ENCODE data around the gene BMPR1A.
"Not testable (repeated sequence)": the region's sequence is repeated elsewhere in the genome, so short reads cannot be mapped to it uniquely, and the experiment has no call there.

The BMPR1A gene

GRCh38 chr10:86944471-86944870, 188.1 kb downstream of the BMPR1A start:
- DNase-seq, result no peak

DNA sequence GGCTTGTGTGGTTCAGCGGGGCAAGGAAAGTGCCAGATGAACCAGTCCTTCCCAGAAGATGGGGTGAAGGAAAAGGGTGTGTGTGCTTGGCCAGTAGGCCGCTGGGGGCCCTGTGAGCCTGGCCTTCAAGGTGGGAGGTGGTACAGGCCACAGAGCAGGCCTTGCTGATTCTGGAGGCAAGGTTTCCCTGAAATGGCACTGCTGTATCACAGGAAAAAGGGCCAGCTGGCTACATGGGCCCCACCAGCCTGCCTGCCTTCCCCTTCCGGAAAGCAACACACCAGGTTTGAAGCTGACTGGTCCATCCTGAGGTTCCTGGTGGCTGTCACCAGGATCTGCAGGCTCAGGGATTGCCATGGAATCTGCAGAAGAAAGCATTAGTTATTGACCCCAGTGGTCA, 188.5 kb downstream of the BMPR1A start:
- DNase-seq, result no peak

GRCh38 chr10:86945361-86946212, 189.2 kb downstream of the BMPR1A start:
- DNase-seq, result no peak

DNA sequence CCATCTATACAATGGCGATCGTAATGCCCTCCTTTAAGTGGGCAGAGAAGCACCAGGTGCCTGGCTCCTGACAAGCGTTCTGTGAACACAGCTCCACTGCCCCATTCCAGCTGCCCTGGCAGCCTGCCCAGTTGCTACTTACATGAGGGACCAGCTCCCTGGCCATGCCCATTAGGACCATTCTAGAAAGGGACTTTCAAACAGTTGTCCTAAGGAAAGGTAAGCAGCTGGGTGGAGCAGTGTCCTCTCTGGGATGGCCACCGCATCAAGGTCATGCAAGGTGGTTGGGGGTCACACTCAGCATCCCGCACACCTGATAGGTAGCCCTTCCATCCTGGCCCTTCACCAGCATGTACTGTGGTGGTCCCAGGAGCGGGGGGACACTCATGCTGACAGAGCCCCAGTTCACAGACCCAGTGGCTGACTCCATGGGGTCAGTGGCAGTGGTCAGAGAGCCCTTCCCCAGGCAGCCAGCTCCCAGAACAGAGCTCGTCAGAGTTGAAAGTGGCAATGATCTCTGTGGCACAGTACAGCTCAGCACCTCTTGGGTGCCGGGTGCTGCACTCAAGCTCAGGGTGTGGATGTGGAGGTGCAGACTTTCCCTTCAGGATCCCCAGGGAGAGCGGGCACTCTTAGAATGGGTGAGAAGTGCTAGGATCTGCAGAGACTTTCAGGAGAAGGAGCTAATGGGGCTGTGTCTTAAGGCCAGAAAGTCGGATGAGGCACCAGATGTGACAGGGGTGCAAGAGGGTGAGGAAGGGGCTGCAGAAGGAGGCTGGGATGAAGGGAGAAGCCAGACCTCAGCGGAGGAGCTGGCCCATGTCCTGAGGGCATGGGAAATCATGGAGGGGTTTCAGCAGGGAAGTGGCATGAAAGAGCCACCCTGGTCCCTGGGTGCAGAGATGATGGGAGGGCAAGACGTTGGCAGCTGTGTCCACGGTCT, 190.1 kb downstream of the BMPR1A start:
- DNase-seq, result no peak

DNA sequence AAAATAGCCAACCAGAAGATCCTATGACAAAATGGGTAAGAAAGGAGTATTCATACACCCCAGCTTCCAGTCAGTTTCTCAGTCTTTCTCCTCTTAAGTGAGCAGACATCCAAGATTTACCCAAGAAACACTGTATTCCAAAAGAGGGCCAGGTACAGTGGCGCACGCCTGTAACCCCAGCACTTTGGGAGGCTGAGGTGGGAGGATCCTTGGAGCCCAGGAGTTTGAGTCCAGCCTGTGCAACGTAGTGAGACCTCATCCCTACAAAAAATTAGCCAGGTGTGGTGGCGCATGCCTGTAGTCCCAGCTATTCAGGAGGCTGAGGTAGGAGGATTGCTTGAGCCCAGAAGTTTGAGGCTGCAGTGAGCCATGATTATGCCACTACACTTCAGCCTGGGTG, 191.4 kb downstream of the BMPR1A start:
- not testable (repeated sequence) for DNase-seq

DNA sequence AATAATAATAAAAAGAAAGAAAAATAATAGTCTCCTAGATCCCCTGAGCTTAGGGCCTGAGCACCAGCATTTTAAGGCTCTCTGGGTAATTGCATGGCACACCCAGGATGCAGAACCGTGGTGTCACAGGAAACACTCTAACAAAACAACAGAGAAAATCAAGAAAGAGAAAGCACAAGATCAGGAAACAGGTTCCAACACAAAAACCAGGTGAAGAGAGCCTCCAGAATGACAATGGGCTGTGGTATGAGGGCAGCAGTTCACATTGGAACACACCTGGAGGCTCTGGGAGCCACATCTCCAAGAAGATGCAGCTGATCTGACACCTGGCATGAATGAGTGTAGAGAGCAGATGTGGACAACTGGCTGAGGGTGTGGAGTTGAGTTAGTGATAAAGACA, 193.9 kb downstream of the BMPR1A start:
- DNase-seq, result no peak

DNA sequence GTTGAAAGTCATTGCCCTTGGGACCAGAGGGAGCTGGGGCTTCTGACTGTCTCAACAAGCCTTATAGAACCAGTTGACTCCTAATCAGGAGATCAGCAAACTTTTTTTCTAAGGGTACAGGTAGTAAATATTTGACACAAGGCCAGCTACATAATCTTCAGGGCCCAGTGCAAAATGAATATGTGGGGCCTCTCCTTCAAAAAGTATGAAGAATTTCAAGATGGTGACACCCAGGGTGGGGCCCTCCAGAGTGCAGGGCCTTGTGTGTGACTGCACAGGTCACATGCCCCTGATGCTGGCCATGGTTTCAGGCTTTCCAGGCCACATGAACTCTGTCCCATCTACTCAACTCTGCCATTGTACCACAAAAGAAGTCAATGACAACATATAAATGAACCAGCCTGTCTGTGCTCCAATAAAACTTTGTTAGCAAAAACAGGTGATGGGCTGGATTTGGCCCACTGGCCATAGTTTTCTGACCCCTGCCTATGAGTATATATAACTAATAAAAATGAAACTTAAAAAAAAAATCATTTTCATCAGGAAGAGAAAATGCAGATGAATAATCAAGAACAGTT, 194.9 kb downstream of the BMPR1A start:
- DNase-seq, result no peak

DNA sequence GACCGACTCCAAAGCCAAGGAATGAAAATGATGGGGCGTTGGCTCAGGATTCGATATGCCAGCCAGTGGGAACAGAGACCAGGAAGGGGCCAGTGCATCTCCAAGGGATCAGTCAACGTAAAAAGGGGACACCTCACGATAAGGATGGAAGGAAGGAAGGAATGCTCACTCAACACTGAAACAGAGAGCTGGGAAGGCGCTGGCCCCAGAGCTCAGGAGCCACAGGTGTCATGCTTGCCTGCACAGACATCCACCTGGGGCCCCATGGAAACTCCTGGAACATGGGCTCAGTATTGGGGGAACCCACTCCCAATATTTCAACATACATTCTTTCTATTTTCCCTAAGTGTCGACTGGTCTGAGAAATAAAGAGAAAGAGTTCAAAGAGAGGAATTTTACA, 195.7 kb downstream of the BMPR1A start:
- DNase-seq, result no peak

GRCh38 chr10:86952697-86953096, 196.3 kb downstream of the BMPR1A start:
- not testable (repeated sequence) for DNase-seq

GRCh38 chr10:86953747-86954680, 197.6 kb downstream of the BMPR1A start:
- DNase-seq, result no peak

GRCh38 chr10:86954681-86955500, 198.5 kb downstream of the BMPR1A start:
- no peak for DNase-seq

DNA sequence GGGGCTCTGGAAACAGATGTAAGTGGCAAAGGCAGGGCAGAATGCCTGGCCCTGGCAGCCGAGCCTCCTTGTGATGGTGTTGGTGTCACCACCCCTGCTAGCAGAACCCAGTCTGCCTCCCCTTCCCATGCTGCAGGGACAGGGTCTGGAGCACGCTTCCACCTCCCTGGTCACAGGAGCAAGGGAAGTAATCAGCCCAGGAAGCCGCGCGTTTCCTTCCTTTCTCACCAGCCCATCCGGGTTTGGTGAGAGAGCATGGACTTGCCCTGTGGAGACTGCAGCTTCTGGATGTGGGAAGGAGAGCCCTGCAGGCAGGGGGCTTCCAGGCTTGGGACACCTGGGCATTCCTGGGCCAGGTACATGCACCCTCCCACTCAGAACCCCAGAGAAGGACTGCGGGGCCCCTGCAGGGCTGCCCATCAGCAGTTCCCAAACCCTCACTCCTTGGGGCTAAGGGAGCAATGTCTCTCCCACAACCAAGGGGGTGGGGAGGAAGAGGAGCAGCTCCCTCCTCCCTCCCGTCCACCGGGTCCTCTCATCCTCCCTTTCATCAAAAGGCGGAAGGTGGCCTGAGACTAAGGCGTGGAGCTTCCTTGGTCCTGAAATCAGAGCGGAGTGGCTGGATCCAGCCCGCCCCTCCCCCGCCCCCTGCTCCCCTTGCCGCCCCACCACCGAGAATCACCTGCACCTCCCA, 199.2 kb downstream of the BMPR1A start:
- DNase-seq, result no peak

- DNase-seq, result no peak
Measured at GRCh38 chr10:86956195-86956847, 199.9 kb downstream of the BMPR1A start.

DNA sequence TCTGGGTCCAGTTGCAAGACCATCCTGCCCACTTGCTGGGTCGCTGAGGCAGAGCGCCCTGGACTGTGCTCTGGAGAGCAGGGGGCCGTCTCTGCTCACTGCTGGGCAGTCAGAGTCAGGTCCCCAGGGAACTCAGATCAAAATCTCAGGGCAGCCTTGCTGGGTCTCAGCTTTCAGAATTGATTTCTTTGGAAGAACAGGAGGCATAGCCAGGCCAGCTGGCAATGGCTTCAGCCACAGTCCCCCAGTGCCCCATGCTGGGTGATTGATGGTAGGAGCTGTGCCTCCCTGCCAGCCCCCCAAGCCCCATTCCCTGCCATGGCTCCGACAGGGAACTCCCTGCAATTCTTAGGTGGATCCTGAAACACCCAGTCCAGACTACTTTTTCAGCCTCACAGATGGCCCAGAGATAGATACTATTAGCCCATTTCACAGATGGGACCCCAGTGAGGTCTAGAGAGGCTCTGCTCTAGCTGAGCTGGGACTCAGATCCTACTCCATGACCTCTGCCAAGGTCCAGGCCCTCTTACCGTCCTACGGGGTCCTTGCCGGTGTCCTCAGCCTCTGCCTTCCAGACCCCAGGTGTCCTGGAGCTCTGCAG, 200.5 kb downstream of the BMPR1A start:
- DNase-seq, result no peak

GRCh38 chr10:86957471-86958115, 201.2 kb downstream of the BMPR1A start, which contains the start of gene MMRN2:
Gene MMRN2, minus strand, starts transcription at chr10:86957615. Its CDS starts 74 bp downstream, at chr10:86957541.
- DNase-seq, result no peak

DNA sequence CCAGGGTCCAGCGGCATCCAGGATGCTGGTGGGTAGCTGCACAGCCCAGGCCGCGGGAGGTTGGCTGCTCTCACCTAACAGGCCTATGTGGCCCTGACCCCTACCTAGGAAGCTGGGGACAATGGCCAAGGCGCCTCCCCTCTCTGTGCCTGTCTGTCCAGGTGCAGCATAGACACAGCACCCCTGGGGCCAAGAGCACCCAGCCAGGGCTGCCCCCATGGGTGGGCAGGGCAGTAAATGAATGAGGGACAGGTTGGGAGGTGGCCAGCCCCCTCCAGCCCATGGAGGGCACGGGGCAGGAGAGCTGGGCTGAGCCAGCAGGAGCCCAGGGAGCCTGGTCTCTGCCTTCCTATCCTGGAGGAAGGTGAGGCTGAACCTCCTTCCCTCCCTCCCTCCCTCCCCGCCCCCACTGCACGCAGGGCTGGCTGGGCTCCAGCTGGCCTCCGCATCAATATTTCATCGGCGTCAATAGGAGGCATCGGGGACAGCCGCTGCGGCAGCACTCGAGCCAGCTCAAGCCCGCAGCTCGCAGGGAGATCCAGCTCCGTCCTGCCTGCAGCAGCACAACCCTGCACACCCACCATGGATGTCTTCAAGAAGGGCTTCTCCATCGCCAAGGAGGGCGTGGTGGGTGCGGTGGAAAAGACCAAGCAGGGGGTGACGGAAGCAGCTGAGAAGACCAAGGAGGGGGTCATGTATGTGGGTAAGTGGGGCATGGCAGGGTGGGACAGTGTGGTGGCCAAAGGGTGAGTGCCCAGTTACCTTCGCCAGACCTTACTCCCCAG, 201.9 kb downstream of the BMPR1A start, which contains the start of gene SNCG:
Gene SNCG, plus strand, starts transcription at position 484 of the 785 bp plus-strand sequence. Its CDS starts 99 bp downstream, at position 583.
- DNase-seq, result no peak

DNA sequence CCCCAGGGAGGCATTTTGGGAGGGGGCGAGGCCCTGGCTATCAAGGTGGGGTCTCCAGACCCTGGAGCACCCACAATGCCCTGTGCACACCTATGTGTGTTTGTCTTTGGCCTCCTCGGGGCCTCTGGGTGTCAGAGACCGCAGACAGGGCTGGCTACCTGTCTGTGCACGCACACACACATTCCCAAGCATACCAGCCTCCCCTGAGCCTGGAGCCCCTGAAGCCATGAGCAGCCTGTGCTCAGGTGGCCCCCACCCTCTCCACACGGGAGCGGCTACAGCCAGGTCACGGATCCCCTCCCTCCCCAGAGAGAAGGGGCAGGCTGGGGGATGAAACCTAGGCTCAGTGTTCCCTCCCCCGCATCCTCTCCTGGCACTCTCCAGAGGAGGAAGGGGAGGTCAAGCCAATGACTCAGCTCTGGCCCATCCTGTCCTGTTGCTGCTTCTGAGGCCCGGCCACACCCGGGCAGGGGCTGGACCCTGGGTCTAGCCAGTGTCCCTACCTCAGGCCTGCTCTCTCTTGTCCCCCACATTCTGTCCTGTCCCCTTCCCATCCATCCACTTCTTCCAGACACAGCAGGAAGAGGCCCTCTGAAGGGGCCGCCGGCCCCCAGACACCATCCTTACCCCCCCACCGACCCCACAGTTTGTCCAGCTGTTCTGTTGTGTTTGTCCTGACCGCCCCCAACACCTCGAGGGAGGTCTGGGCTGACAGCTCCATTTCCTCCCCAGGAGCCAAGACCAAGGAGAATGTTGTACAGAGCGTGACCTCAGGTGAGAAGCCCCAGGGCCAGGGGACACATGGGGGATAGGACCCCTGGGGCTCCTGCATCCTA, 202.7 kb downstream of the BMPR1A start:
- DNase-seq, result no peak
